BJ (cell line): ENCODE data around the gene UGT1A6. TPM values are rescaled to one million over a fixed set of nuclear protein-coding genes. Genes with fewer than 3 reads are reported as not detected.

Experiments used
- CTCF ChIA-PET: fragments of 350-600 bp; formaldehyde crosslinking; extraction: SDS; loops from one replicate; lab custom pipeline; 2021; ENCODE audit warnings: antibody characterized with exemption, inconsistent platforms; lab: Yijun Ruan, JAX
- POLR2A ChIA-PET: fragments of 300-600 bp; sonication (Branson Sonifier 250); formaldehyde crosslinking; extraction: SDS; loops from one replicate; lab custom pipeline; 2021; ENCODE audit warnings: antibody characterized with exemption; lab: Charles Lee
- DNase-seq: peaks from one replicate; pipeline ENCODE4 v3.0.0-alpha.2; 2011; ENCODE audit warnings: low read depth
- H3K27me3 ChIP-seq: 2 replicates; pipeline ENCODE4 v1.6.0; 2011; ENCODE audit warnings: low read length; ENCODE audit not compliant: control insufficient read depth, insufficient read depth
- H3K36me3 ChIP-seq: 2 replicates; pipeline ENCODE4 v1.5.1; 2011; ENCODE audit warnings: low read length; ENCODE audit not compliant: control insufficient read depth, insufficient read depth
- H3K4me3 ChIP-seq: 2 replicates; pipeline ENCODE4 v1.5.1; 2011; ENCODE audit warnings: low read depth, mild to moderate bottlenecking, control low read depth, low read length
- CTCF ChIP-seq: IDR thresholded peaks from 2 replicates; pipeline ENCODE4 v1.5.1; 2011; ENCODE audit warnings: low read depth, mild to moderate bottlenecking, control low read depth, inconsistent platforms, low read length, moderate library complexity; ENCODE audit not compliant: insufficient read depth
- polyA plus RNA-seq: library from polyadenylated mRNA; depleted of rRNA; stranded (reverse); fragments of >200 nt; gene quantifications from 2 replicates; pipeline ENCODE4 v1.2.3, GENCODE V29; 2011

UGT1A6 gene
- polyA plus RNA-seq, 1 experiment: not detected

GRCh38 chr2:233807966-233808935 lies 115.6 kb downstream of the UGT1A6 start:
- TF ChIP-seq CTCF: no peak
- Histone ChIP-seq H3K27me3 (peaks cover 4% of the 10 kb centered on the region; the same call in 1 of the 2 replicates), H3K4me3 (no peak overlapping the region), H3K36me3 (no peaks in the 10 kb centered on the region)
- no peak for DNase-seq
- CTCF ChIA-PET: interaction anchor here (1.3 kb wide), 1 partner anchor 31 kb away, joined by 3 read pairs; no protein-coding TSS in a partner anchor
- POLR2A ChIA-PET: no interaction called here

- CTCF ChIA-PET: no interaction called here
- Histone ChIP-seq H3K36me3 (no peaks in the 10 kb centered on the region), H3K4me3 (no peak overlapping the region), H3K27me3 (peaks cover 4% of the 10 kb centered on the region; the same call in 1 of the 2 replicates)
- POLR2A ChIA-PET: no interaction called here
- no peak for TF ChIP-seq CTCF
- DNase-seq: no peak
Observed at GRCh38 chr2:233810385-233810784, 117.7 kb downstream of the UGT1A6 start.

DNA sequence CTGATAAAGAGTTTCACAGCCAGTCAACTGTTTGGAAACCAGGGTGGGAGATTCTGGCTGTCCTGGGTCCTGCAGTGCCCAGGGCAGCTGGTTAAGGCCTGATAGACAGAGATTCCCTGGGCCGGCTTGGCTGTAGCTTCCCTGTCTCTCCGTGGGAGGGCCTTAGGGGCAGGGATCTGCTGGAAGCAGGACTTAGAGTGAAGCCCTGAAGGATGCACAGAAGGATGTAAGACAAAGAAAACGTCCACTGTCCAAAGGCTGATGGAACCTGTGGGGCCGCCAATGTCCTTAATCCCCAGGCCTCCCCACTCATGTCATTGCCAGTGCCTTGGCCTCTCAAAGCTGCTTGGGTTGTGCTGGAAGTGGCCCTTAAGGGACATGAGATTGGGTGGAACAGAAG lies 118.4 kb downstream of the UGT1A6 start:
- CTCF ChIA-PET: no interaction called here
- TF ChIP-seq CTCF: no peak
- Histone ChIP-seq H3K27me3 (peaks cover 4% of the 10 kb centered on the region; the same call in 1 of the 2 replicates), H3K4me3 (no peak overlapping the region), H3K36me3 (no peaks in the 10 kb centered on the region)
- POLR2A ChIA-PET: no interaction called here
- no peak for DNase-seq

GRCh38 chr2:233811732-233812131 lies 119.0 kb downstream of the UGT1A6 start:
- TF ChIP-seq CTCF: no peak
- DNase-seq: no peak
- POLR2A ChIA-PET: no interaction called here
- peaks cover 4% of the 10 kb centered on the region; the same call in 1 of the 2 replicates for H3K27me3 ChIP-seq
- H3K4me3 ChIP-seq: no peak overlapping the region
- CTCF ChIA-PET: no interaction called here
- no peaks in the 10 kb centered on the region for H3K36me3 ChIP-seq

- Histone ChIP-seq H3K36me3 (no peaks in the 10 kb centered on the region), H3K4me3 (no peak overlapping the region), H3K27me3 (peaks cover 3% of the 10 kb centered on the region; the same call in 1 of the 2 replicates)
- ChIA-PET CTCF (no interaction called here), POLR2A (no interaction called here)
- no peak for TF ChIP-seq CTCF
- DNase-seq: no peak
Observed at GRCh38 chr2:233813236-233814055, 120.8 kb downstream of the UGT1A6 start.
